PFSK-1 (cell line): ENCODE results near the gene AGMO.

Experiments
- FOXP2 ChIP-seq: optimal IDR thresholded peaks from 2 replicates; pipeline ENCODE3; 2011; ENCODE audit warnings: borderline replicate concordance, control low read depth, inconsistent platforms; ENCODE audit not compliant: insufficient read depth; ENCODE audit errors: extremely low read length, extremely low read depth
- POLR2AphosphoS5 ChIP-seq: IDR thresholded peaks from 2 replicates; pipeline ENCODE4 v1.6.1; 2012; ENCODE audit warnings: low read depth, mild to moderate bottlenecking, control low read depth, low read length, moderate library complexity
- SIN3A ChIP-seq: IDR thresholded peaks from 2 replicates; pipeline ENCODE4 v1.6.1; 2012; ENCODE audit warnings: mild to moderate bottlenecking, low read length, moderate library complexity, borderline replicate concordance; ENCODE audit not compliant: insufficient read depth
- TAF1 ChIP-seq: IDR thresholded peaks from 2 replicates; pipeline ENCODE4 v1.6.1; 2012; ENCODE audit warnings: low read length, control low read depth, borderline replicate concordance; ENCODE audit not compliant: insufficient read depth
- TF ChIP-seq, protein P1 (sequence below), 2 experiments: IDR thresholded peaks; 2 replicates each; pipeline versions ENCODE4 v1.6.1 to v1.8.0; 2011 to 2012; ENCODE audit warnings: low read depth in 2 of 2, low read length in 2 of 2, control low read depth in 1 of 2, inconsistent platforms in 1 of 2, mild to moderate bottlenecking in 1 of 2, moderate library complexity in 1 of 2; ENCODE audit not compliant: insufficient read depth in 1 of 2

Gene AGMO

GRCh38 chr7:15370441-15370840, 191.4 kb downstream of the AGMO start:
- no peak for TF ChIP-seq POLR2AphosphoS5

DNA sequence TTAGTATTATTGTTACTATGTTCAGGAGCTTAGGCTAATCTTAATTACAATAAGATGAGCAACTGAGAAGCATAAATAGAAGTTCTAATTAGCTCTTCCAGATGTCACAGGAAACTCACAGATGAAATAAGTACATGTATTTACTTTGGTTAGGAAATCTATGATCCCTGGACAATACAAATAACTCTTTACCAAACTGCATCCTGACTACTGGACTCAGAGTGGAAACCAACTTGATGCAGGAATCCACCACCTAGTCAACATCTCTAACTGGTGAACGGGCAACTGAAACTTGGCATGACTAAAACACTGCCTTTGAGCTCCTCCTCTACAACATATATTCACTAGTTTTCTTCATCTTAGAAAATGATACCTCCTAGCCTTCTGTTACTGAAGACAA, 193.2 kb downstream of the AGMO start:
- TF ChIP-seq, protein P1, sequence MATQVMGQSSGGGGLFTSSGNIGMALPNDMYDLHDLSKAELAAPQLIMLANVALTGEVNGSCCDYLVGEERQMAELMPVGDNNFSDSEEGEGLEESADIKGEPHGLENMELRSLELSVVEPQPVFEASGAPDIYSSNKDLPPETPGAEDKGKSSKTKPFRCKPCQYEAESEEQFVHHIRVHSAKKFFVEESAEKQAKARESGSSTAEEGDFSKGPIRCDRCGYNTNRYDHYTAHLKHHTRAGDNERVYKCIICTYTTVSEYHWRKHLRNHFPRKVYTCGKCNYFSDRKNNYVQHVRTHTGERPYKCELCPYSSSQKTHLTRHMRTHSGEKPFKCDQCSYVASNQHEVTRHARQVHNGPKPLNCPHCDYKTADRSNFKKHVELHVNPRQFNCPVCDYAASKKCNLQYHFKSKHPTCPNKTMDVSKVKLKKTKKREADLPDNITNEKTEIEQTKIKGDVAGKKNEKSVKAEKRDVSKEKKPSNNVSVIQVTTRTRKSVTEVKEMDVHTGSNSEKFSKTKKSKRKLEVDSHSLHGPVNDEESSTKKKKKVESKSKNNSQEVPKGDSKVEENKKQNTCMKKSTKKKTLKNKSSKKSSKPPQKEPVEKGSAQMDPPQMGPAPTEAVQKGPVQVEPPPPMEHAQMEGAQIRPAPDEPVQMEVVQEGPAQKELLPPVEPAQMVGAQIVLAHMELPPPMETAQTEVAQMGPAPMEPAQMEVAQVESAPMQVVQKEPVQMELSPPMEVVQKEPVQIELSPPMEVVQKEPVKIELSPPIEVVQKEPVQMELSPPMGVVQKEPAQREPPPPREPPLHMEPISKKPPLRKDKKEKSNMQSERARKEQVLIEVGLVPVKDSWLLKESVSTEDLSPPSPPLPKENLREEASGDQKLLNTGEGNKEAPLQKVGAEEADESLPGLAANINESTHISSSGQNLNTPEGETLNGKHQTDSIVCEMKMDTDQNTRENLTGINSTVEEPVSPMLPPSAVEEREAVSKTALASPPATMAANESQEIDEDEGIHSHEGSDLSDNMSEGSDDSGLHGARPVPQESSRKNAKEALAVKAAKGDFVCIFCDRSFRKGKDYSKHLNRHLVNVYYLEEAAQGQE (IDR thresholded peaks at IDR 0.05; ENCODE audit: insufficient read depth in 1 of 2, low read depth in 2 of 2, low read length in 2 of 2): no peak
- no peak for TF ChIP-seq FOXP2
- TF ChIP-seq POLR2AphosphoS5: no peak
- TF ChIP-seq TAF1: no peak
- TF ChIP-seq SIN3A: no peak

GRCh38 chr7:15367897-15368296, 193.9 kb downstream of the AGMO start:
- TF ChIP-seq, protein P1 (IDR thresholded peaks at IDR 0.05; ENCODE audit: insufficient read depth in 1 of 2, low read depth in 2 of 2, low read length in 2 of 2): no peak
- TF ChIP-seq TAF1 (no peak), POLR2AphosphoS5 (no peak), FOXP2 (no peak), SIN3A (no peak)

DNA sequence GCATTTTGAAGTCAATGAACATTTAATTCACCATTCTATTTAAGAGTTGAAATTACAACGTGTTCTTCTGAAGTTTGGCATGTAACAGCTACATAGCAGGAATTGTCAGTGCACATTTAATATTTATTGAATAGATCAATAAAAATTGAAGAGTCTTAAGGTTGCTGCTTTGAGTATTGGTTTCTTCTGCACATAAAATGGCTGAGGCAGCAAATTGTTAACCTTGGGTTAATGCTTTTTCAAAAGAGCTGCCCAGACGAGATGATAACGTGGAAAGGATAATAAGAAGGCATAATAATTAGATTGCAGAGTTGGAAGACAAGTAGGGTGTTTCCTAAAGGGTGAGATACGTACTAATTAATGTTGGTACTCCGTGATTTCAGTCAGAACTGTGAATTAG, 203.7 kb downstream of the AGMO start:
- no peak for TF ChIP-seq TAF1
- TF ChIP-seq, protein P1 (IDR thresholded peaks at IDR 0.05; ENCODE audit: insufficient read depth in 1 of 2, low read depth in 2 of 2, low read length in 2 of 2): no peak
- TF ChIP-seq FOXP2: no peak
- TF ChIP-seq SIN3A: no peak
- TF ChIP-seq POLR2AphosphoS5: no peak

DNA sequence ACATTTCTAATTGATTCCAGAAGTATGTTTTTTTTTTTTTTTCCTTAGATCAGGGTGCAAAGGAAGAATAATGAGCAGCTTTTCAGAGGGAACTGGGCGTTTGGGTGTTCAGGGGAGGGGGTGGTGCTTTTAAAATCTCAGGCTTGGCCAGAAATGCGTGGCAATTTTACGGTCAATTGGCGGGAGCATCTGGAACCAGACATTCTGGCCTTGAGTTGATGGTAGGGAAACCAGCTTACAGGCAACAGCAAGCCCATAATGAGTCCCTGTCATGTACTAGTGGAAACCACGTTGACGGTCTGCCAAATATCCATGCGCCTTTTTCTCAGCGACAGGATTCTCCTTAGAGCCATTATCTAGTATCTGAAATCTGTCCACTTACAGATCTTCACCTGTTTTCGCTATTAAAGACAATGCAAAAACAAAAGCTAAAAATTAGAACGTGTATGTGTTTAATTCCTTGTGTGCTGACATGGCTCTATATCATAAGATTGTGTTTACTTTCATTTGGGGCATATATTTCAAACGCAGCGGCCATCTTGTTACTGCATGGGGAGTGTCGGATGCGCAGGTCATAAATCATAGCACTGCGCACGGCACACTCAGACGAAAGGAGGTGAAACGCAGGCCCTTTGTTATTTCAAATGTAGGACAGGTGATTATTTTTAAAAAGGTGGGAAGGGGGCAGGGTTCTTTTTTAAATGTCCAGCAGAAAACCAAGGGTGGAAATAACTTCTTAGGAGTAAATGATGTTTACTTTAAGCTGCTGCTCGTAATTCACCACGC, 209.2 kb downstream of the AGMO start:
- TF ChIP-seq FOXP2 (no peak), POLR2AphosphoS5 (no peak)

DNA sequence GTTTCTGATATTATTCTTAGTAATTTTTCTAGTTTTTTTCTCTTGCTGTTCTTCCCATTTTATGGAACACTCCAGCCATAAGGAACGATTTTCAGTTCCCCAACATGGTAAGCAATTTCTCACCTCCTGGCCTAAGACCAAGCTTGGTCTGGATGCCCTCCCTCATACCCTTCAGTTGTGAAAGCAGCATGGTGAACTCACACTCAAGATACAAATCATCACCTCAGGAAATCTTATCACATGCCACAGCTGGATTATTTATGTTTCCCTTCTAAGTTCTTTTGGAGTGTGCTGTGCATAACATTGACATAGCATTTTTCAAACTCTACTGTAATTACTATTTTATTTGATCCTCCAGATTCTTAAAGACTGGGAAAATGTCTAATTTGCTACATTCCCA, 216.6 kb downstream of the AGMO start:
- no peak for TF ChIP-seq POLR2AphosphoS5
- no peak for TF ChIP-seq SIN3A
- no peak for TF ChIP-seq FOXP2
- TF ChIP-seq, protein P1 (IDR thresholded peaks at IDR 0.05; ENCODE audit: insufficient read depth in 1 of 2, low read depth in 2 of 2, low read length in 2 of 2): no peak
- no peak for TF ChIP-seq TAF1
